Osteoblast (primary cell): Measurements from ENCODE around the gene GDF2. TPM values are rescaled to one million over a fixed set of nuclear protein-coding genes. Genes with fewer than 3 reads are reported as not detected.

Source experiments
- DNase-seq: peaks from one replicate; pipeline ENCODE4 v3.0.0; 2011; ENCODE audit warnings: low spot score, mixed read lengths; ENCODE audit not compliant: insufficient read length; ENCODE audit errors: missing footprints
- H2AFZ ChIP-seq: 2 replicates; pipeline ENCODE4 v1.6.0; 2011; ENCODE audit warnings: mild to moderate bottlenecking, low read length
- H3K27ac ChIP-seq: 2 replicates; pipeline ENCODE4 v1.5.1; 2011; ENCODE audit warnings: mild to moderate bottlenecking, low read depth, low read length, moderate library complexity
- H3K27me3 ChIP-seq: 2 replicates; pipeline ENCODE4 v1.6.0; 2012; ENCODE audit warnings: mild to moderate bottlenecking, control low read depth, inconsistent platforms, low read length, moderate library complexity; ENCODE audit not compliant: insufficient read depth
- H3K36me3 ChIP-seq: 2 replicates; pipeline ENCODE4 v1.5.1; 2011; ENCODE audit warnings: mild to moderate bottlenecking, low read length, control low read depth, moderate library complexity; ENCODE audit not compliant: insufficient read depth
- H3K4me1 ChIP-seq: 2 replicates; pipeline ENCODE4 v1.5.1; 2011; ENCODE audit warnings: mild to moderate bottlenecking, low read length, control low read depth, moderate library complexity; ENCODE audit not compliant: insufficient read depth
- H3K4me2 ChIP-seq: 2 replicates; pipeline ENCODE4 v1.6.0; 2011; ENCODE audit warnings: mild to moderate bottlenecking, low read length; ENCODE audit not compliant: insufficient read depth
- H3K4me3 ChIP-seq: fragments of 200-600 bp; sonication (generic); 3 replicates; pipeline ENCODE4 v1.5.1; 2012; ENCODE audit warnings: mild to moderate bottlenecking, low read length, inconsistent platforms; ENCODE audit not compliant: insufficient read depth
- H3K79me2 ChIP-seq: 2 replicates; pipeline ENCODE4 v1.6.0; 2012; ENCODE audit warnings: mild to moderate bottlenecking, low read length, control low read depth, inconsistent platforms; ENCODE audit not compliant: insufficient read depth
- H3K9me3 ChIP-seq: 2 replicates; pipeline ENCODE4 v1.5.1; 2011; ENCODE audit warnings: low read depth, low read length, control low read depth
- H4K20me1 ChIP-seq: 2 replicates; pipeline ENCODE4 v1.6.0; 2012; ENCODE audit warnings: mild to moderate bottlenecking, low read length, control low read depth; ENCODE audit not compliant: insufficient read depth
- total RNA-seq: library from RNA; depleted of rRNA; stranded (reverse); fragments of >200 nt; gene quantifications from 2 replicates; pipeline ENCODE4 v1.2.3, GENCODE V29; 2012
- TF ChIP-seq, protein P1 (sequence below): IDR thresholded peaks from 2 replicates; pipeline ENCODE4 v1.5.1; 2011; ENCODE audit warnings: mild to moderate bottlenecking, low read depth, low read length, moderate library complexity; ENCODE audit errors: extremely low read depth

Gene GDF2
- total RNA-seq, 1 donor: not detected

DNA sequence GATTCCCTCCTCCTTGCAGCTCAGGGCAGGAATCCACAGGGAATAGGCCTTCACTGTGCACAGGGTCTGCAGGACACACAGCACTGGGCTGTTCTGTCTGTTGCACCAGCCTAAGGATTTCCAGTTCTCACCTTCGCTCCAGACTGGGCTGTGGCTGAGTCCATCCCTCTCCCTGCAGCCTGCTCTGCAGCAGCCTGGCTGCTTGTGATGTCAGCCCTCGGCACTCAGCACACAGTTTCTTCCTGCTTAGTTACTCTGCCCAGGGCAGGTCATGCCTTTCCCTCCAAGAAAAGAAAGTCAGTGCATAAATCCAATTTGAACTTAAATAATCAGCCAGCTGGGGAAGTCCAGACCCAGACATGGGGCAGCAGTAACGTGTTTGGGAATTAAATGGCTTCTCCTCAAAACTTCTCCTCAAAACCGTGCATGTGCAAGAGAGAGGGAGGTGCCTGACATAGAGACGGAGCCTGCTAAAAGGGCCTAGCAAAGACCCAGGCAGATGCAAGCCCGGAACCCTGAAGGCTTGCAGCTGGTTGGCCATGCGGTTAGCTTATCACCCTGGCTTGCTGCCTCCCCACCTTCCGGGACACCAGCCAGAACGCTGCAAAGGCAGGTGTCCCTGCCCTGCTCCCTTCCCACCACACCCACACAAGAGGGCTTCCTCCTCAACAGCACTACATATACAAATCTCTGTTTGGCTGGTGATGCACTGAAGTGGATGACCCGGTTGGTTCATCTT, 10.9 kb upstream of the GDF2 start:
- H2AFZ ChIP-seq: no peak overlapping the region
- DNase-seq: no peak
- H3K4me2 ChIP-seq: no peak overlapping the region
- H4K20me1 ChIP-seq: no peaks in the 10 kb centered on the region
- no peak overlapping the region for H3K4me3 ChIP-seq
- H3K27ac ChIP-seq: no peak overlapping the region
- TF ChIP-seq, protein P1, sequence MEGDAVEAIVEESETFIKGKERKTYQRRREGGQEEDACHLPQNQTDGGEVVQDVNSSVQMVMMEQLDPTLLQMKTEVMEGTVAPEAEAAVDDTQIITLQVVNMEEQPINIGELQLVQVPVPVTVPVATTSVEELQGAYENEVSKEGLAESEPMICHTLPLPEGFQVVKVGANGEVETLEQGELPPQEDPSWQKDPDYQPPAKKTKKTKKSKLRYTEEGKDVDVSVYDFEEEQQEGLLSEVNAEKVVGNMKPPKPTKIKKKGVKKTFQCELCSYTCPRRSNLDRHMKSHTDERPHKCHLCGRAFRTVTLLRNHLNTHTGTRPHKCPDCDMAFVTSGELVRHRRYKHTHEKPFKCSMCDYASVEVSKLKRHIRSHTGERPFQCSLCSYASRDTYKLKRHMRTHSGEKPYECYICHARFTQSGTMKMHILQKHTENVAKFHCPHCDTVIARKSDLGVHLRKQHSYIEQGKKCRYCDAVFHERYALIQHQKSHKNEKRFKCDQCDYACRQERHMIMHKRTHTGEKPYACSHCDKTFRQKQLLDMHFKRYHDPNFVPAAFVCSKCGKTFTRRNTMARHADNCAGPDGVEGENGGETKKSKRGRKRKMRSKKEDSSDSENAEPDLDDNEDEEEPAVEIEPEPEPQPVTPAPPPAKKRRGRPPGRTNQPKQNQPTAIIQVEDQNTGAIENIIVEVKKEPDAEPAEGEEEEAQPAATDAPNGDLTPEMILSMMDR: no peak
- peaks cover 17% of the 10 kb centered on the region for H3K27me3 ChIP-seq
- H3K4me1 ChIP-seq: no peaks in the 10 kb centered on the region
- no peaks in the 10 kb centered on the region for H3K79me2 ChIP-seq
- H3K36me3 ChIP-seq: no peaks in the 10 kb centered on the region
- no peaks in the 10 kb centered on the region for H3K9me3 ChIP-seq

- DNase-seq: peak; percentile 97
- no peaks in the 10 kb centered on the region for H4K20me1 ChIP-seq
- no peak overlapping the region for H3K27ac ChIP-seq
- H3K27me3 ChIP-seq: peaks cover 11% of the 10 kb centered on the region
- no peak overlapping the region for H3K4me2 ChIP-seq
- no peaks in the 10 kb centered on the region for H3K4me1 ChIP-seq
- H3K36me3 ChIP-seq: no peaks in the 10 kb centered on the region
- H3K79me2 ChIP-seq: no peaks in the 10 kb centered on the region
- TF ChIP-seq, protein P1: peak; percentile 84
- H3K9me3 ChIP-seq: no peaks in the 10 kb centered on the region
- H3K4me3 ChIP-seq: no peak overlapping the region
- H2AFZ ChIP-seq: no peak overlapping the region
Measured at GRCh38 chr10:47311932-47312662, 10.2 kb upstream of the GDF2 start.

GRCh38 chr10:47312663-47312995, 9.6 kb upstream of the GDF2 start:
- peak; percentile 29 for DNase-seq
- Histone ChIP-seq H3K27me3 (peaks cover 6% of the 10 kb centered on the region), H2AFZ (no peak overlapping the region), H3K36me3 (no peaks in the 10 kb centered on the region), H3K4me2 (no peak overlapping the region), H3K9me3 (no peaks in the 10 kb centered on the region), H4K20me1 (no peaks in the 10 kb centered on the region), H3K4me3 (no peak overlapping the region), H3K4me1 (no peaks in the 10 kb centered on the region), H3K79me2 (no peaks in the 10 kb centered on the region), H3K27ac (no peak overlapping the region)
- TF ChIP-seq, protein P1: no peak

GRCh38 chr10:47314416-47314970, 7.8 kb upstream of the GDF2 start:
- Histone ChIP-seq H3K36me3 (no peaks in the 10 kb centered on the region), H3K4me1 (no peaks in the 10 kb centered on the region), H3K79me2 (no peaks in the 10 kb centered on the region), H3K27ac (no peak overlapping the region), H3K4me2 (no peak overlapping the region), H3K4me3 (no peak overlapping the region), H3K27me3 (peaks cover 2% of the 10 kb centered on the region), H2AFZ (no peak overlapping the region), H4K20me1 (no peaks in the 10 kb centered on the region), H3K9me3 (no peaks in the 10 kb centered on the region)
- DNase-seq: peak; percentile 46
- TF ChIP-seq, protein P1: no peak
